ENCODE measurements around the gene THAP2.

Gene THAP2

DNA sequence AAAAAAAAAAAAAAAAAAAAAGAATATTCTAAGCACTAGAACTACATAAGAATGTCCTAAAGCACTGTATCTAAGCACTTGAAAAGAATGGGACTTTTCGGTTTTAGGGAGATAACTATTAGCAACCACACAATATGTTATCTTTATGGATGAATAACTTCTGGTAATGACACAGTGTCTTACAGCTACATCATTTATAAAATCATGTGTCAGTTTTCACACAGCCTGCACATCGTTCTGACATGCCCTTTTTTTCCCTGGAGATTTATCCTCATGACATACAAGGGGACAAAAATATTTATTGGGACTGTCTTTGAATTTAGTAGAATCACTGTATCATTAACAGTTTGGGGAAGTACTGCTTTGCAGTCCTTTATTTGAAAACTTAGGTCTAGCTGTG, 39.1 kb downstream of the THAP2 start:
- no peak for DNase-seq (ENCODE audit: low read depth)

DNA sequence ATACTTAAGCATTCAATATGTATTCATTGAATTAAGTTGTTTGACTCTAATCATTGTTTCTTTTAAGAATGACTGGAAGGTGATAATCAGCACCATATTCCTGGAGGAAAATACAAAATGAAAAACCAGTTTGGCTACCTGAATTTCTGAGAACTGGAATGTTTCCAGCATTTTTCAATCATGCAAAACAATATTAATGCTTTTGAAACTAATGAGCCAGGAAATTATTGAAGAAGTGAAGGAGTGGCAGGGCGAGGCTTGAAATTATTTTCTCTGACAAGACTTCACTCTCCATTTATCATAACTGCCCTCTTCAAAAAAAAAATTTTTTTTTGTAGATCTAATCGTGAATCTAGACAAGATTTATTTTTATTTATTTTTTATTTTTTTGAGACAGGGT, 40.8 kb downstream of the THAP2 start:
- no peak for DNase-seq (ENCODE audit: low read depth)

- peak; percentile 53 for DNase-seq (ENCODE audit: low read depth)
These were observed 44.6 kb downstream of the THAP2 start for GRCh38 chr12:71708658-71709057.

DNA sequence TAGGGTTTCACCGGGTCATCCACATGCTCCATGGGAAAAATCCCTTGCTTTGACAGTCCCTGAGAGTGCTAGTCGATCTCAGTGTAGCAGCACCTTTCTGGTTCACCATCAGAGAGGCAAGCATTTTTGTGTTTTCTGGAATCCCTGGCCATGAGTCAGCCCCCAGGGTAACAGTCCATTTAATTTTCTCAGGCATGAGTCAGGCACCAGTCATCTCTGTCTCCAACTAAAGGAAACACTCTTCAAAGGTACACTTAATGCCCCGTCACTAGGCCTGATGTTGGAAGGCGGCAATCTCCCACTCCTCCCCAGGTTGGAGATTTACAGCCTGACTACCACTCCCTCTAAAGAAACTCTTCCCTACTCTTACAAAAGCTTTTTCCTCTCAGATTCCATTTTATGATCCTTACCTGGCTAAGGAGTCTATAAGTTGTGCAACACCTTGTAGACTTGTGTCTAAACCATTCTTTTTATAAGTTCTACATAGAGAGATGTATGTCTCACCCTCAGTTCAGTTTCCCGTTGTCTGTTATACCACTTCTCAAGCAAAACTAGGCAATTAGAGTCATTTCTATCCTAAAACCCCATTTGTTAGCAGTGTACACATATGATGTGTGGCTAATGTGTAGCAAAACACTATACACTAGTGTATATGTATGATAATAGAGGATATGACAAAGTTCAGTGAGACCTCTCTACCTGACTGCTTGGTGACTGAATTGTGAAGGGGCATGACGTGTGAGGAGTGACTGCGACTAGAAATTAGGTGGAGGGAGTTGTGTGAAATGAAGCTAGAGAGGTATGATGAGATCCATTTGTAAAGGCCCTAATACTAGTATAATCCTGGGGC, 46.4 kb downstream of the THAP2 start:
- peak; percentile 95 for DNase-seq (ENCODE audit: low read depth)

- DNase-seq (ENCODE audit: low read depth), result no peak
These were observed 54.5 kb downstream of the THAP2 start for GRCh38 chr12:71718611-71719010.

- peak; percentile 13 for DNase-seq (ENCODE audit: low read depth)
These were observed 55.7 kb downstream of the THAP2 start for GRCh38 chr12:71719647-71720370.

GRCh38 chr12:71721783-71722505, 57.8 kb downstream of the THAP2 start:
- DNase-seq (ENCODE audit: low read depth), result no peak

- DNase-seq (ENCODE audit: low read depth), result no peak
These were observed 60.9 kb downstream of the THAP2 start for GRCh38 chr12:71725011-71725410.

DNA sequence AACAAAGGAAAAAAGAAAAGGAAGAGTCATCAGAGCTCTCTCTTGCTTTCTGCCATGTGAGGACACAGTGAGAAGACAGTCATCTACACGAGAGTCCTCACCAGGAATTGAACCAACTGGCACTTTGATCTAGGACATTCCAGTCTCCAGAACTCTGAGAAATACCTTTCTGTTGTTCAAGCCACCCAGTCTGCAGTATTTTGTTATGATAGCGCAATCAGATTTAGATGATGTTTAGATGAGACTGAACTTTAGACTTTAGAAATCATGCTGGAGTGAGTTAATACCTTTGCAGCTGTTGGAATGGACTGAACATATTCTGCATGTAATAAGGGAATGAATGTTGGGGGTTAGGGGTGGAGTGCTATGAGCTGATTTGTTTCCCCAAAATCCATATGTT, 62.4 kb downstream of the THAP2 start:
- DNase-seq (ENCODE audit: low read depth), result no peak

- no peak for DNase-seq (ENCODE audit: low read depth)
These were observed 63.9 kb downstream of the THAP2 start for GRCh38 chr12:71727958-71728357.

Data from ELR (cell line).